Lung microvascular endothelial cell (primary cell): ENCODE measurements around the gene SRSF4. TPM values are rescaled to one million over a fixed set of nuclear protein-coding genes. Genes with fewer than 3 reads are reported as not detected.
"Not testable (repeated sequence)": the region's sequence is repeated elsewhere in the genome, so short reads cannot be mapped to it uniquely, and the experiment has no call there.

Source experiments
- DNase-seq, 2 donors: peaks; one replicate each; pipeline versions ENCODE4 v3.0.0 to v3.0.0-alpha.2; 2010; ENCODE audit warnings: low read depth in 2 of 2
- total RNA-seq: library from RNA; depleted of rRNA; stranded (reverse); fragments of >200 nt; gene quantifications from 2 replicates; pipeline ENCODE4 v1.2.1, GENCODE V29; 2014

SRSF4 gene
- total RNA-seq, 1 donor from 2014 or later, result 35.7 TPM

- DNase-seq, result no peak
Measured at GRCh38 chr1:29125237-29125641, 56.5 kb downstream of the SRSF4 start.

GRCh38 chr1:29124366-29125236 is 57.1 kb downstream of the SRSF4 start:
- DNase-seq, result peak; percentile 48 to 89

GRCh38 chr1:29123887-29124365 is 57.8 kb downstream of the SRSF4 start, which contains the start of gene TMEM200B:
Gene TMEM200B (minus strand): TSS chr1:29123903. CDS start chr1:29121828, 2,075 bp downstream.
- no peak for DNase-seq

- DNase-seq, result peak in 1 of 2 donors; percentile 28
Measured at GRCh38 chr1:29123053-29123886, 58.4 kb downstream of the SRSF4 start.

DNA sequence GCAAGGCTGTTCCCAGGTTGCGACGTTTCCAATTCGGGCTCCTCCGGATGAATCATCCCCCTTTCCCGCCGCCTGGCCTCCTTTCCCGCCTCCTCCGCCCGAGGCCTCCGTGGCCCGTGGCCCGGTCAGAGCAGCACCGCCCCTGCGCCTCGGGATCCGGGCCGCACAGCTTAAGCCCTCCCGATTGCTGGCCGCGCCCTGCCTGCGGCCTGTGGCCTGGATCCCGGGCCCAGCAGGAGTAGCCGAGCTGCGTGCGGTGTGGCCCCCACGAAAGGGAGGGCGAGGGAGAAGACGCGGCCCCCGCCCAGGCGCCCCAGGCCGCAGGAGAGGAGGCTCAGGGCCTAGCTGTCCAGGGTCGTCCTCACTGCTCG is 59.0 kb downstream of the SRSF4 start:
- DNase-seq, result no peak

- peak in 1 of 2 donors; percentile 33 for DNase-seq
Measured at GRCh38 chr1:29121936-29122681, 59.6 kb downstream of the SRSF4 start.

DNA sequence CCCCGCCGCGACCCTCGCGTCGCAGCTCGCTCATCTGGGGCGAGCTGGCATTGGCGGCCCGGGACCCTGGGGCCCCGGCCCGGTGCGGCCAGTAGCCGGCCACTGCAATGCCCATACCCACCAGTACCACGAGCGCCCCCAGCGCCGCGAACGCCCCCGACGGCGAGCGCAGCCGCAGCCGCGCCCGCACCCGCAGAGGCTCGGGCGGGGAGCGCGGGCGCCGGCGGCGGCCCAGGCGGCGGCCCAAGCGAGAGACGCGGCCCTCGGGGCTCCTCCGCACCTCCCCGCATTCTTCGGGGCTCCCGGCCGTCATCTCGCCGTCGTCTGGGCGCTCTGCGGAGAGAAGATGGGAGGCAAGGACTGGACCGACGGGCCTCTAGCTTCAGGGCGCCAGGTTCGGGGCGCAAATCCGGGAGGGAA is 60.2 kb downstream of the SRSF4 start:
- DNase-seq, result no peak

- DNase-seq, result peak; percentile 27 to 64
Measured at GRCh38 chr1:29120947-29121485, 60.7 kb downstream of the SRSF4 start.

- no peak for DNase-seq
Measured at GRCh38 chr1:29120367-29120766, 61.3 kb downstream of the SRSF4 start.

GRCh38 chr1:29119121-29119929 is 62.4 kb downstream of the SRSF4 start:
- no peak for DNase-seq

- DNase-seq, result no peak
Measured at GRCh38 chr1:29117381-29117780, 64.3 kb downstream of the SRSF4 start.

DNA sequence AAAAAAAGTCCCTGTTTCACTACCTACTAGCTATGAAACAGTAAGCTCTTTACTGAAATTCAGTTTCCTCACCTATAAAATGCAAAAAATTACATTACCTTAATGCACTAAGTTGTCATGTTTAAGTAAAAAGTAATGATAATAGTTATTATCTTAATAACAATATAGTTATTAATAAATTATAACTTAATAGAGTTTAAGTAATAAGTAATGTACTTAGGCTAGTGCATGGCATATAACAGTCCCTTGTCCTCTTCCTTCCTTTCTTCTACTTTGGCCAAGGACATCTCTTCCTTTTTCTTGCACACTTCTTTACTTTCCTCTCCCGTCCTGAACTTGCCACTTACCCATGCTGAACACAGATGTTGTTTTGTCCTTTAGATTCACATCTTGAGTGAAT is 67.0 kb downstream of the SRSF4 start:
- DNase-seq, result no peak

DNA sequence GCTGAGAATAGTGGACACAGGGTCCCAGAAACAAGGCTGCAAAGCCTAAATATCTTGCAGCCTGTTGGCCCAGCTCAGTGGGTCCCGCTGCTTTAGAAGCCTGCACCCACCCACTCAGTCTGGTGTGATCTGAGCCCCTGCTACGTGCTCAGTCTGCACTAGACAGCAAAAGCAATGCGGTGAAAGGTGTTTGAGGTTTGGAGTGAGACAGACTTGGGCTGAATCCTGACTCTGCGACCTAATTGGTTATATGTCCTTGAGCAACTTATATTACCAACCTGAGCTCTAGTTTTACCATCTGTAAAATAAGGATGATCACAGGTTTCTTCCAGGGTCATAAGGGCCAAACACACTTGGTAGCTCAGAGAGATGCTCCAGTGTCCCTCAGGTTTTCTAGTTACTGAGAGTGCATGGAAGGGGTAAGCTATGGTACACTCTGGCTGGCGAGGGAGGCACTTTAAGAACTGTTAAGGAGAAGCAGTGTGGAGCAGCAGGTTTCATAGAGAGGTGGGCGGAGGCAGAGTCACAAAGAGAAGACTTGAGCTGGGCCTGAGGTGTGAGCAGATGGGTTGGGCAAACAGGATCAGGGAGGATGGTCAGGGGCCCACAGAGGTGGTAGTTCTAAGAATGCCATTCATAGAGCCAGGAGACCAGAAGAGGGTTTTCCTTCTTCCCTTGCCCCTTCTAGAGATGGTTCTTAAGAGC is 68.1 kb downstream of the SRSF4 start:
- DNase-seq, result no peak

- DNase-seq, result no peak
Measured at GRCh38 chr1:29112705-29113412, 68.8 kb downstream of the SRSF4 start.

GRCh38 chr1:29108041-29108440 is 73.7 kb downstream of the SRSF4 start:
- DNase-seq, result not testable (repeated sequence)

DNA sequence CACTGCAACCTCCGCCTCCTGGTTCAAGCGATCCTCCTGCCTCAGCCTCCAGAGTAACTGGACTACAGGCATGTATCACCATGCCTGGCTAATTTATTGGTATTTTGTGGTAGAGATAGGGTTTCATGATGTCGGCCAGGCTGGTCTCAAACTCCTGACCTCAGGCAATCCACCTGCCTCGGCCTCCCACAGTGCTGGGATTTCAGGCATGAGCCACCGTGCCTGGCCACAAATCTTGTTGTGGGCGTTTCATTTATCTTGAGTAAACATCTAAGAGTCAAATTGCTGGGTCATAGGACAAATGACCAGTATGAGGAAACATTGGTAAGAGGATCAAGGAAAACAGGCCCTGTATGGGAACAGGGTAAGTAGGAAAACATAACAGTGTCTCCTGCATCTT is 75.9 kb downstream of the SRSF4 start:
- DNase-seq, result no peak

GRCh38 chr1:29100487-29100886 is 81.2 kb downstream of the SRSF4 start:
- no peak for DNase-seq

DNA sequence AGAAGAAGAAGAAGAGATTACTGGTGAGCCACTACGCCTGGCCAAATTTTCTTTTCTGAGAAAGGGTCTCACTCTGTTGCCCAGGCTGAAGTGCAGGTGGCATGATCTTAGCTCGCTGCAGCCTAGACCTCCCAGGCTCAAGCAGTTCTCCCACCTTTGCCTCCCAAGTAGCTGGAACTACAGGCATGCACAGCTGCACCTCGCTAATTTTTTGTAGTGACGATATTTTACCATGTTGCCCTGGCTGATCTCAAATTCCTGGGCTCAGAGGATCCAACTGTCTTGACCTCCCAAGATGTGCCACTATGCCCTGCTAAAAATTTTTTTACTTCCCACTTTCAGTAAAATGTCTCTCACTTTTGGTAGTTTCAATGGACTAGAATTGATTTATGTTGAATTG is 82.4 kb downstream of the SRSF4 start:
- DNase-seq, result no peak
